ENCODE data around the gene CDH15. TPM values are rescaled to one million over a fixed set of nuclear protein-coding genes. Genes with fewer than 3 reads are reported as not detected.
A peak's percentile ranks its signal among the peaks of the same experiment; 100 is the strongest.

The CDH15 gene
- total RNA-seq, 3 donors from 2014 or later (not counting 1 experiment from before 2014, with no cell fraction given), result 0.20 TPM; not detected in 2

GRCh38 chr16:89189358-89190025 is 17.9 kb downstream of the CDH15 start:
- Mint-ChIP-seq H3K9me3 (no peaks in the 10 kb centered on the region), H3K27me3 (ENCODE audit: low read depth in 2 of 2) (no peaks in the 10 kb centered on the region), H3K27ac (peak overlapping the region; percentile 6 to 69), H3K4me3 (no peak overlapping the region), H3K36me3 (no peaks in the 10 kb centered on the region), H3K4me1 (peaks cover 0 to 11% of the 10 kb centered on the region in 2 donors)
- no peak for TF ChIP-seq CTCF (IDR thresholded peaks at IDR 0.05)
- Histone ChIP-seq H3K27ac (ENCODE audit: low read length) (no peak overlapping the region), H3K36me3 (ENCODE audit: control insufficient read depth, insufficient read depth, low read length) (no peaks in the 10 kb centered on the region), H3K4me3 (ENCODE audit: low read length) (no peak overlapping the region), H3K27me3 (ENCODE audit: control insufficient read depth, insufficient read depth, low read length) (no peaks in the 10 kb centered on the region), H3K4me1 (ENCODE audit: control insufficient read depth, insufficient read depth, low read length) (peaks cover 10% of the 10 kb centered on the region), H3K9me3 (ENCODE audit: control insufficient read depth, insufficient read depth, low read length) (no peaks in the 10 kb centered on the region)
- peak in 1 of 2 donors; percentile 33 for DNase-seq
- intact Hi-C loops (cut with micrococcal nuclease), result no loop called here
- ATAC-seq, result no peak
- 65% methylated on average over 14 of the region's 14 CpGs for WGBS (ENCODE audit: insufficient coverage)

- no peaks in the 10 kb centered on the region for H3K27me3 ChIP-seq (ENCODE audit: control insufficient read depth, insufficient read depth, low read length)
- ATAC-seq (no peak), DNase-seq (peak in 1 of 2 donors; percentile 24)
- peaks cover 10% of the 10 kb centered on the region for H3K4me1 ChIP-seq (ENCODE audit: control insufficient read depth, insufficient read depth, low read length)
- Mint-ChIP-seq H3K4me3 (no peak overlapping the region), H3K36me3 (no peaks in the 10 kb centered on the region), H3K4me1 (peaks cover 0 to 11% of the 10 kb centered on the region in 2 donors), H3K27me3 (ENCODE audit: low read depth in 2 of 2) (no peaks in the 10 kb centered on the region), H3K27ac (peak overlapping the region in 1 of 2 donors; percentile 69), H3K9me3 (no peaks in the 10 kb centered on the region)
- no peak overlapping the region for H3K4me3 ChIP-seq (ENCODE audit: low read length)
- WGBS (ENCODE audit: insufficient coverage), result 75% methylated on average over 28 of the region's 28 CpGs
- intact Hi-C loops (cut with micrococcal nuclease), result no loop called here
- H3K9me3 ChIP-seq (ENCODE audit: control insufficient read depth, insufficient read depth, low read length), result no peaks in the 10 kb centered on the region
- no peak for TF ChIP-seq CTCF (IDR thresholded peaks at IDR 0.05)
- no peak overlapping the region for H3K27ac ChIP-seq (ENCODE audit: low read length)
- no peaks in the 10 kb centered on the region for H3K36me3 ChIP-seq (ENCODE audit: control insufficient read depth, insufficient read depth, low read length)
These were observed 18.8 kb downstream of the CDH15 start for GRCh38 chr16:89190150-89190958.

- DNase-seq (peak in 1 of 2 donors; percentile 36), ATAC-seq (no peak)
- H3K36me3 ChIP-seq (ENCODE audit: control insufficient read depth, insufficient read depth, low read length), result no peaks in the 10 kb centered on the region
- no peaks in the 10 kb centered on the region for H3K9me3 ChIP-seq (ENCODE audit: control insufficient read depth, insufficient read depth, low read length)
- H3K4me1 ChIP-seq (ENCODE audit: control insufficient read depth, insufficient read depth, low read length), result peaks cover 10% of the 10 kb centered on the region
- Mint-ChIP-seq H3K4me1 (peaks cover 0 to 11% of the 10 kb centered on the region in 2 donors), H3K4me3 (peak overlapping the region; percentile 9), H3K9me3 (no peaks in the 10 kb centered on the region), H3K27ac (no peak overlapping the region), H3K27me3 (ENCODE audit: low read depth in 2 of 2) (no peaks in the 10 kb centered on the region), H3K36me3 (no peaks in the 10 kb centered on the region)
- 76% methylated on average over 44 of the region's 44 CpGs for WGBS (ENCODE audit: insufficient coverage)
- intact Hi-C loops (cut with micrococcal nuclease), result no loop called here
- H3K27me3 ChIP-seq (ENCODE audit: control insufficient read depth, insufficient read depth, low read length), result no peaks in the 10 kb centered on the region
- no peak for TF ChIP-seq CTCF (IDR thresholded peaks at IDR 0.05)
- H3K27ac ChIP-seq (ENCODE audit: low read length), result no peak overlapping the region
- H3K4me3 ChIP-seq (ENCODE audit: low read length), result no peak overlapping the region
These were observed 19.7 kb downstream of the CDH15 start for GRCh38 chr16:89191033-89191900.
